HEK293 (cell line): Measurements from ENCODE around the gene SLC4A1.

Experiments
- CTCF ChIA-PET: fragments of 350-600 bp; formaldehyde crosslinking; extraction: SDS; loops from one replicate; lab custom pipeline; 2021; ENCODE audit warnings: antibody characterized with exemption; lab: Yijun Ruan, JAX
- POLR2A ChIA-PET: fragments of 300-600 bp; formaldehyde crosslinking; extraction: SDS; loops from one replicate; lab custom pipeline; 2020; ENCODE audit warnings: antibody characterized with exemption, inconsistent platforms; lab: Yijun Ruan, JAX
- H3K27ac ChIP-seq: fragments of 200-500 bp; sonication (Bioruptor generic); 2 replicates; pipeline ENCODE4 v1.5.1; 2014; ENCODE audit warnings: low read depth, low read length, control low read depth, inconsistent platforms; ENCODE audit errors: extremely low read depth
- H3K36me3 ChIP-seq, 2 experiments: fragments of 200-500 bp in 1 of 2; sonication (Bioruptor generic) in 1 of 2; 1 replicate in 1 of 2; 2 replicates in 1 of 2; pipeline ENCODE4 v1.5.1; 2014 to 2017; ENCODE audit warnings: inconsistent platforms in 2 of 2, low read length in 2 of 2; ENCODE audit not compliant: control insufficient read depth in 2 of 2, insufficient read depth in 1 of 2
- H3K4me1 ChIP-seq: fragments of 200-500 bp; sonication (Bioruptor generic); 2 replicates; pipeline ENCODE4 v1.5.1; 2014; ENCODE audit warnings: mild to moderate bottlenecking, low read length, inconsistent platforms; ENCODE audit not compliant: control insufficient read depth, insufficient read depth
- H3K4me3 ChIP-seq: 2 replicates; pipeline ENCODE4 v1.5.1; 2011; ENCODE audit warnings: low read depth, mild to moderate bottlenecking, control low read depth, low read length, moderate library complexity
- H3K9me3 ChIP-seq: fragments of 200-500 bp; sonication (Bioruptor generic); 2 replicates; pipeline ENCODE4 v1.5.1; 2014; ENCODE audit warnings: low read depth, low read length, inconsistent platforms; ENCODE audit not compliant: control insufficient read depth, insufficient read depth
- BCL11A ChIP-seq: fragments of 450-650 bp; formaldehyde crosslinking; IDR thresholded peaks from 2 replicates; pipeline ENCODE4 v1.5.1; 2016; ENCODE audit warnings: low read depth, missing biosample characterization, missing genetic modification characterization
- GLIS1 ChIP-seq: fragments of 450-650 bp; formaldehyde crosslinking; IDR thresholded peaks from 2 replicates; pipeline ENCODE4 v1.5.1; 2016; ENCODE audit warnings: missing biosample characterization, missing genetic modification characterization
- KLF9 ChIP-seq: fragments of 450-650 bp; formaldehyde crosslinking; IDR thresholded peaks from 2 replicates; pipeline ENCODE4 v1.5.1; 2016; ENCODE audit warnings: missing biosample characterization, missing genetic modification characterization, low read depth
- ZBTB11 ChIP-seq: fragments of 450-650 bp; formaldehyde crosslinking; conservative IDR thresholded peaks from 2 replicates; pipeline ENCODE4 v1.5.1; 2016; ENCODE audit warnings: low read depth, missing biosample characterization, missing genetic modification characterization
- ZFP3 ChIP-seq: fragments of 450-650 bp; formaldehyde crosslinking; IDR thresholded peaks from 2 replicates; pipeline ENCODE4 v1.5.1; 2016; ENCODE audit warnings: low read depth, missing biosample characterization, missing genetic modification characterization
- ZNF175 ChIP-seq: fragments of 450-650 bp; formaldehyde crosslinking; IDR thresholded peaks from 2 replicates; pipeline ENCODE4 v1.5.1; 2016; ENCODE audit warnings: missing biosample characterization, missing genetic modification characterization
- ZNF350 ChIP-seq: fragments of 450-650 bp; formaldehyde crosslinking; IDR thresholded peaks from 2 replicates; pipeline ENCODE4 v1.5.0; 2017; ENCODE audit warnings: missing biosample characterization, mild to moderate bottlenecking, missing genetic modification characterization
- ZNF394 ChIP-seq: fragments of 450-650 bp; formaldehyde crosslinking; IDR thresholded peaks from 2 replicates; pipeline ENCODE4 v1.5.1; 2016; ENCODE audit warnings: missing biosample characterization, missing genetic modification characterization, mild to moderate bottlenecking, moderate library complexity, borderline replicate concordance
- ZNF416 ChIP-seq: fragments of 450-650 bp; formaldehyde crosslinking; IDR thresholded peaks from 2 replicates; pipeline ENCODE4 v1.5.1; 2016; ENCODE audit warnings: missing biosample characterization, missing genetic modification characterization
- ZNF510 ChIP-seq: fragments of 450-650 bp; formaldehyde crosslinking; IDR thresholded peaks from 2 replicates; pipeline ENCODE4 v1.5.1; 2018; ENCODE audit warnings: mild to moderate bottlenecking, missing genetic modification characterization, missing biosample characterization; ENCODE audit not compliant: insufficient replicate concordance
- ZNF521 ChIP-seq: fragments of 450-650 bp; formaldehyde crosslinking; IDR thresholded peaks from 2 replicates; pipeline ENCODE4 v1.5.1; 2017; ENCODE audit warnings: missing biosample characterization, mild to moderate bottlenecking, missing genetic modification characterization
- ZNF558 ChIP-seq: fragments of 450-650 bp; formaldehyde crosslinking; IDR thresholded peaks from 2 replicates; pipeline ENCODE4 v1.5.1; 2016; ENCODE audit warnings: missing biosample characterization, missing genetic modification characterization
- ZNF571 ChIP-seq: fragments of 450-650 bp; formaldehyde crosslinking; IDR thresholded peaks from 2 replicates; pipeline ENCODE4 v1.5.0; 2017; ENCODE audit warnings: missing biosample characterization, missing genetic modification characterization
- ZNF624 ChIP-seq: fragments of 450-650 bp; formaldehyde crosslinking; IDR thresholded peaks from 2 replicates; pipeline ENCODE4 v1.5.1; 2017; ENCODE audit warnings: missing biosample characterization, missing genetic modification characterization
- ZNF692 ChIP-seq: fragments of 450-650 bp; formaldehyde crosslinking; IDR thresholded peaks from 2 replicates; pipeline ENCODE4 v1.5.1; 2016; ENCODE audit warnings: missing biosample characterization, missing genetic modification characterization
- ZNF777 ChIP-seq: fragments of 450-650 bp; formaldehyde crosslinking; IDR thresholded peaks from 2 replicates; pipeline ENCODE4 v1.5.1; 2017; ENCODE audit warnings: missing biosample characterization, missing genetic modification characterization, borderline replicate concordance

The SLC4A1 gene

GRCh38 chr17:44258811-44259351 is 9.1 kb downstream of the SLC4A1 start:
- TF ChIP-seq ZBTB11 (tag by site-specific recombination) (no peak), ZNF624 (no peak), ZNF521 (tag by site-specific recombination) (no peak), BCL11A (tag by site-specific recombination) (no peak), ZNF510 (tag by site-specific recombination) (no peak), ZNF571 (no peak), ZNF350 (tag by site-specific recombination) (no peak), ZNF416 (tag by site-specific recombination) (no peak)
- POLR2A ChIA-PET, result interaction anchor here (1.1 kb wide), 1 partner anchor 12 kb away, joined by 3 read pairs; no protein-coding TSS in a partner anchor
- Histone ChIP-seq H3K4me3 (no peak overlapping the region), H3K9me3 (no peaks in the 10 kb centered on the region), H3K27ac (no peak overlapping the region), H3K4me1 (no peaks in the 10 kb centered on the region), H3K36me3 (no peaks in the 10 kb centered on the region)
- CTCF ChIA-PET, result no interaction called here

- TF ChIP-seq ZFP3 (tag by site-specific recombination), result no peak
- TF ChIP-seq ZNF777 (tag by site-specific recombination), result no peak
- TF ChIP-seq ZNF692, result no peak
- peak; percentile 46 for TF ChIP-seq GLIS1
- no peak for TF ChIP-seq ZNF558 (tag by site-specific recombination)
- TF ChIP-seq ZNF394 (tag by site-specific recombination), result peak; percentile 65; the same call in 1 of the 2 replicates
- TF ChIP-seq KLF9 (tag by site-specific recombination), result no peak
- TF ChIP-seq ZNF175 (tag by site-specific recombination), result no peak
- TF ChIP-seq, all 188 proteins: peak for 2
- no peak overlapping the region for H3K4me3 ChIP-seq
- H3K36me3 ChIP-seq, result no peaks in the 10 kb centered on the region
- H3K27ac ChIP-seq, result no peak overlapping the region
- no peaks in the 10 kb centered on the region for H3K4me1 ChIP-seq
- ChIA-PET POLR2A (interaction anchor here (1.1 kb wide), 1 partner anchor 11 kb away, joined by 3 read pairs; no protein-coding TSS in a partner anchor), CTCF (no interaction called here)
- no peaks in the 10 kb centered on the region for H3K9me3 ChIP-seq
Observed at GRCh38 chr17:44257815-44258760, 9.8 kb downstream of the SLC4A1 start.
